ENCODE measurements around the gene ZNF362.
A peak's percentile ranks its signal among the peaks of the same experiment; 100 is the strongest.
"Not testable (repeated sequence)": the region's sequence is repeated elsewhere in the genome, so short reads cannot be mapped to it uniquely, and the experiment has no call there.

The ZNF362 gene

GRCh38 chr1:33256471-33257206 lies at the start of gene ZNF362:
Gene ZNF362 (plus strand): TSS chr1:33256492. CDS start chr1:33270575, 14,083 bp downstream.
- peak; percentile 47 for DNase-seq

- DNase-seq, result no peak
Observed at GRCh38 chr1:33211972-33212371, 44.3 kb upstream of the ZNF362 start.

GRCh38 chr1:33219886-33220661 lies 36.2 kb upstream of the ZNF362 start:
- DNase-seq, result no peak

- DNase-seq, result no peak
Observed at GRCh38 chr1:33220676-33221384, 35.5 kb upstream of the ZNF362 start.

GRCh38 chr1:33221385-33221758 lies 34.9 kb upstream of the ZNF362 start:
- no peak for DNase-seq

GRCh38 chr1:33222381-33222780 lies 33.9 kb upstream of the ZNF362 start:
- DNase-seq, result no peak

- DNase-seq, result no peak
Observed at GRCh38 chr1:33224166-33224707, 32.1 kb upstream of the ZNF362 start.

GRCh38 chr1:33225586-33225985 lies 30.7 kb upstream of the ZNF362 start:
- DNase-seq, result no peak

- DNase-seq, result no peak
Observed at GRCh38 chr1:33228935-33229487, 27.3 kb upstream of the ZNF362 start.

GRCh38 chr1:33231166-33231565 lies 25.1 kb upstream of the ZNF362 start:
- DNase-seq, result no peak

GRCh38 chr1:33232716-33233115 lies 23.6 kb upstream of the ZNF362 start:
- no peak for DNase-seq

- DNase-seq, result no peak
Observed at GRCh38 chr1:33234131-33234530, 22.2 kb upstream of the ZNF362 start.

- no peak for DNase-seq
Observed at GRCh38 chr1:33234588-33234990, 21.7 kb upstream of the ZNF362 start.

GRCh38 chr1:33235521-33235920 lies 20.8 kb upstream of the ZNF362 start:
- no peak for DNase-seq

GRCh38 chr1:33236498-33236897 lies 19.8 kb upstream of the ZNF362 start:
- no peak for DNase-seq

GRCh38 chr1:33237579-33237978 lies 18.7 kb upstream of the ZNF362 start:
- no peak for DNase-seq

GRCh38 chr1:33238194-33238724 lies 18.0 kb upstream of the ZNF362 start:
- not testable (repeated sequence) for DNase-seq

GRCh38 chr1:33239410-33239809 lies 16.9 kb upstream of the ZNF362 start:
- not testable (repeated sequence) for DNase-seq

GRCh38 chr1:33241866-33242265 lies 14.4 kb upstream of the ZNF362 start:
- DNase-seq, result no peak

- DNase-seq, result no peak
Observed at GRCh38 chr1:33242652-33243051, 13.6 kb upstream of the ZNF362 start.

GRCh38 chr1:33244143-33244808 lies 12.0 kb upstream of the ZNF362 start:
- no peak for DNase-seq

- no peak for DNase-seq
Observed at GRCh38 chr1:33244809-33245186, 11.5 kb upstream of the ZNF362 start.
